H1 (cell line): ENCODE measurements around the gene TMEM86B. TPM values are rescaled to one million over a fixed set of nuclear protein-coding genes. Genes with fewer than 3 reads are reported as not detected.

ENCODE experiments used
- CTCF ChIA-PET: fragments of 300-600 bp; sonication (Branson Sonifier 250); formaldehyde crosslinking; loops from one replicate; lab custom pipeline; 2021; ENCODE audit not compliant: partially characterized antibody; lab: Charles Lee
- POLR2A ChIA-PET: fragments of 300-600 bp; sonication (Branson Sonifier 250); formaldehyde crosslinking; loops from one replicate; lab custom pipeline; 2021; ENCODE audit warnings: inconsistent platforms; ENCODE audit not compliant: partially characterized antibody; lab: Charles Lee
- DNase-seq, 2 experiments: peaks; one replicate each; pipeline versions ENCODE4 v3.0.0 to v3.0.0-alpha.2; 2010 to 2022; ENCODE audit warnings: low spot score in 2 of 2, low read depth in 1 of 2, mixed read lengths in 1 of 2
- FAIRE-seq: peaks from 2 replicates; lab custom pipeline; 2011; peaks lifted over from hg19 to GRCh38; lab: Jason Lieb, UNC
- H2AFZ ChIP-seq: 2 replicates; pipeline ENCODE4 v1.8.1; 2012; ENCODE audit warnings: low read length, inconsistent platforms
- H2AK5ac ChIP-seq: 2 replicates; pipeline ENCODE4 v1.6.1; 2013; ENCODE audit warnings: low read depth, low read length
- H2BK120ac ChIP-seq: replicated peaks from 2 replicates; pipeline ENCODE3; 2013; ENCODE audit warnings: low read depth, low read length, inconsistent platforms
- H2BK12ac ChIP-seq: 2 replicates; pipeline ENCODE4 v1.6.1; 2013; ENCODE audit warnings: low read depth, low read length
- H2BK15ac ChIP-seq: 2 replicates; pipeline ENCODE4 v1.6.1; 2013; ENCODE audit warnings: low read length
- H2BK20ac ChIP-seq: 2 replicates; pipeline ENCODE4 v1.6.1; 2013; ENCODE audit warnings: low read length
- H2BK5ac ChIP-seq: 2 replicates; pipeline ENCODE4 v1.6.1; 2013; ENCODE audit warnings: low read depth, low read length
- H3K14ac ChIP-seq: 2 replicates; pipeline ENCODE4 v1.6.1; 2013; ENCODE audit warnings: inconsistent platforms; ENCODE audit not compliant: insufficient read length
- H3K18ac ChIP-seq: 2 replicates; pipeline ENCODE4 v1.6.1; 2013; ENCODE audit warnings: low read length; ENCODE audit errors: extremely low read depth
- H3K23ac ChIP-seq: 2 replicates; pipeline ENCODE4 v1.6.1; 2013; ENCODE audit warnings: inconsistent platforms; ENCODE audit not compliant: insufficient read length
- H3K23me2 ChIP-seq: 2 replicates; pipeline ENCODE4 v1.6.1; 2013; ENCODE audit warnings: low read depth, low read length
- H3K27ac ChIP-seq: 2 replicates; pipeline ENCODE4 v1.6.1; 2011; ENCODE audit warnings: low read depth, low read length, inconsistent platforms
- H3K27me3 ChIP-seq, 4 experiments: replicated peaks in 1 of 4; 1 replicate in 1 of 4; 2 replicates in 3 of 4; pipeline versions ENCODE4 v1.6.1 to v1.8.1; 2011 to 2013; ENCODE audit warnings: low read length in 3 of 4, mild to moderate bottlenecking in 3 of 4, inconsistent platforms in 2 of 4, mixed read lengths in 2 of 4, moderate library complexity in 1 of 4; ENCODE audit not compliant: control insufficient read depth in 3 of 4, insufficient read depth in 3 of 4; ENCODE audit errors: extremely low read depth in 1 of 4
- H3K36me3 ChIP-seq, 4 experiments: 2 replicates each; pipeline versions ENCODE4 v1.6.1 to v1.8.1; 2011 to 2013; ENCODE audit warnings: mild to moderate bottlenecking in 4 of 4, low read length in 3 of 4, moderate library complexity in 2 of 4, control low read depth in 1 of 4, inconsistent platforms in 1 of 4; ENCODE audit not compliant: insufficient read depth in 4 of 4, control insufficient read depth in 2 of 4
- H3K4ac ChIP-seq: replicated peaks from 2 replicates; pipeline ENCODE3; 2013; ENCODE audit warnings: low read length, low read depth, mixed read lengths, inconsistent platforms; ENCODE audit not compliant: insufficient read length
- H3K4me1 ChIP-seq, 4 experiments: replicated peaks in 1 of 4; 1 replicate in 1 of 4; 2 replicates in 3 of 4; pipeline versions ENCODE4 v1.6.1 to v1.8.1; 2011 to 2013; ENCODE audit warnings: low read length in 3 of 4, inconsistent platforms in 2 of 4, mixed read lengths in 1 of 4; ENCODE audit not compliant: insufficient read depth in 4 of 4, control insufficient read depth in 3 of 4
- H3K4me2 ChIP-seq, 2 experiments: 2 replicates each; pipeline versions ENCODE4 v1.6.1 to v1.8.1; 2011 to 2013; ENCODE audit warnings: low read depth in 2 of 2, low read length in 2 of 2, control low read depth in 1 of 2, inconsistent platforms in 1 of 2, mild to moderate bottlenecking in 1 of 2; ENCODE audit not compliant: insufficient read depth in 1 of 2
- H3K4me3 ChIP-seq, 4 experiments: fragments of 200-600, 300-600 bp in 1 of 4; sonication (generic), shearing (Covaris generic), sonication (Bioruptor Twin) in 1 of 4; 2 replicates each; pipeline versions ENCODE4 v1.5.1 to v1.8.1; 2011 to 2016; ENCODE audit warnings: low read length in 4 of 4, low read depth in 3 of 4, control low read depth in 2 of 4, inconsistent platforms in 2 of 4, mild to moderate bottlenecking in 2 of 4, mixed read lengths in 1 of 4, moderate library complexity in 1 of 4; ENCODE audit not compliant: insufficient read depth in 2 of 4; ENCODE audit errors: extremely low read depth in 1 of 4
- H3K56ac ChIP-seq: replicated peaks from 2 replicates; pipeline ENCODE3; 2013; ENCODE audit warnings: low read depth, mild to moderate bottlenecking, mixed read lengths, low read length, inconsistent platforms; ENCODE audit not compliant: insufficient read length
- H3K79me1 ChIP-seq: 2 replicates; pipeline ENCODE4 v1.6.1; 2013; ENCODE audit warnings: low read depth, low read length, control low read depth
- H3K79me2 ChIP-seq, 2 experiments: 2 replicates each; pipeline versions ENCODE4 v1.6.1 to v1.8.1; 2012 to 2013; ENCODE audit warnings: low read length in 2 of 2, mild to moderate bottlenecking in 2 of 2, inconsistent platforms in 1 of 2; ENCODE audit not compliant: insufficient read depth in 2 of 2, control insufficient read depth in 1 of 2
- H3K9ac ChIP-seq, 4 experiments: replicated peaks in 1 of 4; 1 replicate in 1 of 4; 2 replicates in 3 of 4; pipeline versions ENCODE4 v1.6.1 to v1.8.1; 2011 to 2013; ENCODE audit warnings: low read depth in 3 of 4, low read length in 3 of 4, control low read depth in 2 of 4, mild to moderate bottlenecking in 2 of 4, moderate library complexity in 2 of 4, inconsistent platforms in 1 of 4; ENCODE audit errors: extremely low read depth in 1 of 4
- H3K9me3 ChIP-seq, 2 experiments: 2 replicates each; pipeline versions ENCODE4 v1.6.1 to v1.8.1; 2012 to 2013; ENCODE audit warnings: mild to moderate bottlenecking in 2 of 2, moderate library complexity in 2 of 2, control low read depth in 1 of 2, inconsistent platforms in 1 of 2, low read depth in 1 of 2, low read length in 1 of 2, mixed read lengths in 1 of 2; ENCODE audit not compliant: insufficient read depth in 2 of 2
- H4K20me1 ChIP-seq, 2 experiments: replicated peaks in 1 of 2; 2 replicates each; pipeline versions ENCODE3 to v1.8.1; 2011 to 2013; ENCODE audit warnings: inconsistent platforms in 2 of 2, low read length in 2 of 2, mild to moderate bottlenecking in 1 of 2; ENCODE audit not compliant: insufficient read depth in 2 of 2, control insufficient read depth in 1 of 2
- H4K5ac ChIP-seq: 2 replicates; pipeline ENCODE4 v1.6.1; 2013; ENCODE audit warnings: low read length, low read depth, mixed read lengths, inconsistent platforms; ENCODE audit not compliant: insufficient read length
- H4K8ac ChIP-seq: 2 replicates; pipeline ENCODE4 v1.8.0; 2013; ENCODE audit warnings: mild to moderate bottlenecking, moderate library complexity, low read length, inconsistent platforms; ENCODE audit not compliant: insufficient read depth; ENCODE audit errors: extremely low read depth
- H4K91ac ChIP-seq: replicated peaks from 2 replicates; pipeline ENCODE3; 2013; ENCODE audit warnings: low read length, mixed read lengths, inconsistent platforms; ENCODE audit not compliant: insufficient read length
- CBX8 ChIP-seq: fragments of 300-800, 300-1000 bp; sonication (generic); IDR thresholded peaks from 2 replicates; pipeline ENCODE4 v1.7.1; 2016; ENCODE audit warnings: low read depth, low read length, borderline replicate concordance
- SUZ12 ChIP-seq: fragments of 200-600 bp; sonication (generic); IDR thresholded peaks from 2 replicates; pipeline ENCODE4 v1.6.1; 2012; ENCODE audit warnings: mild to moderate bottlenecking, inconsistent platforms, low read length, moderate library complexity, mixed read lengths
- WGBS, 2 experiments: shearing (Covaris generic) in 1 of 2; methylation state at CpG; one replicate each; pipeline versions ENCODE4 v1.1.6 to v1.1.7; 2013 to 2015; ENCODE audit warnings: low lambda C conversion rate in 2 of 2, mixed read lengths in 2 of 2, inconsistent platforms in 1 of 2, low coverage in 1 of 2, missing lambda C conversion rate in 1 of 2; ENCODE audit not compliant: insufficient replicate concordance in 2 of 2, insufficient coverage in 1 of 2, insufficient read length in 1 of 2; ENCODE audit errors: extremely low coverage in 1 of 2, missing lambda C conversion rate in 1 of 2; 5-methylcytosine and 5-hydroxymethylcytosine counted together
- polyA plus RNA-seq, 7 experiments: library from polyadenylated mRNA; depleted of rRNA in 3 of 7; stranded (reverse) in 5 of 7; unstranded in 2 of 7; fragments of >200 nt in 5 of 7; fragments of 200-250 nt in 2 of 7; gene quantifications; 1 replicate in 5 of 7; 2 replicates in 1 of 7; 4 replicates in 1 of 7; pipeline versions ENCODE4 v1.2.1 to v1.2.3, GENCODE V29; 2011 to 2013; ENCODE audit warnings: missing spikeins in 2 of 7, mixed read lengths in 2 of 7
- total RNA-seq: library from RNA; stranded (reverse); fragmentation: NEBNext Ultra II Directional; extraction: Animal tissue kit (Norgen Biotek cat#: 25700); gene quantifications from 2 replicates; pipeline ENCODE4 v1.2.1, GENCODE V29; 2021

TMEM86B gene
- total and polyA plus RNA-seq, 2 of the 8 experiments (the other 6 are each of a cell fraction or from before 2014, with no cell fraction given): 2.0 to 2.9 TPM

DNA sequence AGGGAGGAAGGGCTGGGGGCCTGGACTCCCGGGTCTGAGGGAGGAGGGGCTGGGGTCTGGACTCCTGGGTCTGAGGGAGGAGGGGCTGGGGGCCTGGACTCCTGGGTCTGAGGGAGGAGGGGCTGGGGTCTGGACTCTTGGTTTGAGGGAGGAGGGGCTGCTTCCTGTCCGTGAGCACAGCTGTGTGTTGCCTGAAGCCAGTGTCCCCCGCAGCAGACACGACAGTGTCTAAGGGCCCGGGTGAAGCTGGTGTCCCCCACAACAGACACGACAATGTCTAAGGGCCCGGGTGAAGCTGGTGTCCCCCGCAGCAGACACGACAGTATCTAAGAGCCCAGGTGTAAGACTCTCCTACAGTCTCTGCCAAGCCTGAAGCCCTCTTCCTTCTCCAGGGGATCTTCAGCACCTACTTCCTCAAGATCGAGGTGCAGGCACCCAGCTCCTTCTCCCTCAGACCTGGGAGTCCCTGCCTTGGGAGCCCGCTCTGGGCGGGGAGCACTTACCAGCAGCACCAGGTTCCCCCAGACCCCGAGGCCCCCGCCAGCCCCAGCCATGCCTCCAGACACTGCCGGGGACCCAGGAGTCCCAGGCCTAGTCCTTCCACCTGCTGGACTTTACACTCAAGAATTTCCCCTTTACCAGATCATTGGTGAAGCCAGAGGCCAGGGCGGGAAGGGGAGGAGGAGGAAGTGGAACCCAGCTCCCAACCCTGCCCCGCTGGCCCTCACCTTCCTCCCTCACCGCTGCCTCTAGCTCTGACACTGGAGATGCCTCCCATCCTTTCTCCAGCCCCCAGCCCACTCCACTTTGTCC, 19.5 kb downstream of the TMEM86B start, which contains the start of gene PTPRH:
Gene PTPRH (minus strand): TSS at position 622 of the 813 bp plus-strand sequence. CDS start 68 bp downstream, at position 554.
- Histone ChIP-seq H2BK120ac (no peak within 1 kb of the TSS), H3K14ac (no peak within 1 kb of the TSS), H4K8ac (no peak within 1 kb of the TSS), H3K23ac (no peak within 1 kb of the TSS), H2BK5ac (no peak within 1 kb of the TSS), H3K79me2 (no peaks in the 10 kb centered on the region), H4K20me1 (no peaks in the 10 kb centered on the region), H3K27ac (no peak within 1 kb of the TSS), H3K27me3 (no peaks in the 10 kb centered on the region; a peak in 1 of 7 replicates), H3K9me3 (peaks cover 15% of the 10 kb centered on the region in 2 experiments; a peak in 3 of 4 replicates), H3K23me2 (no peaks in the 10 kb centered on the region; the same call in 1 of the 2 replicates), H3K56ac (no peak within 1 kb of the TSS), H4K91ac (no peak within 1 kb of the TSS), H2AK5ac (no peak within 1 kb of the TSS), H3K36me3 (no peaks in the 10 kb centered on the region), H3K4me3 (no peak within 1 kb of the TSS), H3K18ac (no peak within 1 kb of the TSS), H3K79me1 (no peaks in the 10 kb centered on the region), H2BK20ac (no peak within 1 kb of the TSS), H2AFZ (no peak within 1 kb of the TSS), H2BK12ac (no peak within 1 kb of the TSS), H3K4me2 (no peak within 1 kb of the TSS), H2BK15ac (no peak within 1 kb of the TSS; the same call in 1 of the 2 replicates), H3K9ac (no peak within 1 kb of the TSS), H4K5ac (no peak within 1 kb of the TSS), H3K4ac (no peak within 1 kb of the TSS), H3K4me1 (peaks cover 0 to 3% (median under 1%) of the 10 kb centered on the region in 4 experiments; a peak in 2 of 7 replicates)
- no peak for DNase-seq
- TF ChIP-seq SUZ12: no peak
- no peak for TF ChIP-seq CBX8
- CTCF ChIA-PET: interaction anchor here (1.4 kb wide), 1 partner anchor 68 kb away, joined by 5 read pairs; no protein-coding TSS in a partner anchor
- POLR2A ChIA-PET: interaction anchor here (0.8 kb wide), 1 partner anchor 51 kb away, joined by 3 read pairs; no protein-coding TSS in a partner anchor
- WGBS, 2 experiments: 85% methylated on average over 11 of the region's 18 CpGs; no CpG with 5 or more reads in 1 of the 2 experiments
- FAIRE-seq: no peak
